ENCODE measurements around the gene STX17.

DNA sequence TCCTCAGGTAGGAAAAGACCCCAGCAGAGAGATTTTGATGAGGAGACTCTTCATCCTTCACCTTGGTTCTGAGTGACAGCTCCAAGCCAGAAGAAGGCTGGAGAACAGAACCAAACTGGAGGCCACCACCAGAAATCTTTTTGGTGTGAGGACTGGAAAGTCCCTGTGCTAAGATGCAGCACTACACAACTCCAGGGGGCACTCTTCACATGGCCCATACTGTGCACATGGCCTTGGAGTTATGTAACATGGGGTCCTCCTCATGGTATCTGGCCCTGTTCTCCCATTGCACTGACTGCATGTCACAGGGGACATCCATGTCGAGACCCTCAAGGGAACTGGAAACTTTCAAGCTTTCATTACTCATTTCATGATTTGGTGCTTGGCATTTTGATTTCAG, 17.3 kb upstream of the STX17 start:
- TF ChIP-seq, protein P1, sequence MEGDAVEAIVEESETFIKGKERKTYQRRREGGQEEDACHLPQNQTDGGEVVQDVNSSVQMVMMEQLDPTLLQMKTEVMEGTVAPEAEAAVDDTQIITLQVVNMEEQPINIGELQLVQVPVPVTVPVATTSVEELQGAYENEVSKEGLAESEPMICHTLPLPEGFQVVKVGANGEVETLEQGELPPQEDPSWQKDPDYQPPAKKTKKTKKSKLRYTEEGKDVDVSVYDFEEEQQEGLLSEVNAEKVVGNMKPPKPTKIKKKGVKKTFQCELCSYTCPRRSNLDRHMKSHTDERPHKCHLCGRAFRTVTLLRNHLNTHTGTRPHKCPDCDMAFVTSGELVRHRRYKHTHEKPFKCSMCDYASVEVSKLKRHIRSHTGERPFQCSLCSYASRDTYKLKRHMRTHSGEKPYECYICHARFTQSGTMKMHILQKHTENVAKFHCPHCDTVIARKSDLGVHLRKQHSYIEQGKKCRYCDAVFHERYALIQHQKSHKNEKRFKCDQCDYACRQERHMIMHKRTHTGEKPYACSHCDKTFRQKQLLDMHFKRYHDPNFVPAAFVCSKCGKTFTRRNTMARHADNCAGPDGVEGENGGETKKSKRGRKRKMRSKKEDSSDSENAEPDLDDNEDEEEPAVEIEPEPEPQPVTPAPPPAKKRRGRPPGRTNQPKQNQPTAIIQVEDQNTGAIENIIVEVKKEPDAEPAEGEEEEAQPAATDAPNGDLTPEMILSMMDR (IDR thresholded peaks at IDR 0.05) = no peak
- TF ChIP-seq ZFX (IDR thresholded peaks at IDR 0.05; ENCODE audit: borderline replicate concordance) = no peak
